M059J (cell line): ENCODE measurements around the gene PCDHA10. TPM values are rescaled to one million over a fixed set of nuclear protein-coding genes. Genes with fewer than 3 reads are reported as not detected.

ENCODE experiments used
- DNase-seq: peaks from one replicate; pipeline ENCODE4 v3.0.0-alpha.2; 2012; ENCODE audit warnings: low read depth
- total RNA-seq: library from RNA; depleted of rRNA; stranded (reverse); fragments of >200 nt; shearing (Covaris generic); gene quantifications from 2 replicates; pipeline ENCODE4 v1.2.3, GENCODE V29; 2014; rRNA removed

The PCDHA10 gene
- total RNA-seq, 1 experiment from 2014 or later, result not detected

DNA sequence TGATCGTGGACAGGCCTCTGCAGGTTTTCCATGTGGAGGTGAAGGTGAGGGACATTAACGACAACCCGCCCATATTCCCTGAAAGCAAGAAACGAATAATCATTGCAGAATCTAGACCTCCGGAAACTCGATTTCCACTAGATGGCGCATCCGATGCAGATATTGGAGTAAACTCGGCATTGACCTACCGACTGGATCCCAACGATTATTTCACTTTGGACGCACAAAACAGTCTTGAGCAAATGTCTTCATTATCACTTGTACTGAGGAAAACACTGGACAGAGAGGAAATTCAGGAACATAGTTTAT, 26.8 kb downstream of the PCDHA10 start:
- DNase-seq, result no peak

DNA sequence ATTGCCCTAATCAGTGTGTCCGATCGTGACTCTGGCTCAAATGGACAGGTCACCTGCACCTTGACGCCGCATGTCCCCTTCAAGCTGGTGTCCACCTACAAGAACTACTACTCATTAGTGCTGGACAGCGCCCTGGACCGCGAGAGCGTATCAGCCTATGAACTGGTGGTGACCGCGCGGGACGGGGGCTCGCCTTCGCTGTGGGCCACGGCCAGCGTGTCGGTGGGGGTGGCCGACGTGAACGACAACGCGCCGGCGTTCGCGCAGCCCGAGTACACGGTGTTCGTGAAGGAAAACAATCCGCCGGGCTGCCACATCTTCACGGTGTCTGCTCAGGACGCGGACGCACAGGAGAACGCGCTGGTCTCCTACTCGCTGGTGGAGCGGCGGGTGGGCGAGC, 27.7 kb downstream of the PCDHA10 start:
- DNase-seq, result no peak

GRCh38 chr5:140883927-140884697, 28.4 kb downstream of the PCDHA10 start:
- DNase-seq, result no peak

DNA sequence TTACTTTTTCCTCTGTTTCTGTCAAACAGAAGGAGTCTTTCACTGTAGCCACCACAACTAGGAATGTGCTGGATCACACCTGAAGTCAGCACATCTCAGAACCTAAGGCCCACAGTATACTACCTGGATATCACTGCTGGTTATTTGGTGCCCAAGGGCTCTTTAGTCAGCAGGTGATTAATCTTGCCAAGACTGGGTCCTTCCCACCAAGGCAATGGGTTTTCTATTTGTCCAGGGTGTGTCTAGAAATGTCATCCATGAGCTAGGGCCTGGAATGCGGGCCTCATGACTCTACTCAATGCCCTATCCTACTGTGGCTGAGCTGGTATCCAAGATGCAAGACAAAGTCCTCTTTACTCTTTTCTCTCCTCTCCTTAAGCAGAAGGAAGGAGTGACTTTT, 60.6 kb downstream of the PCDHA10 start:
- no peak for DNase-seq

Other genes with a start within 250 kb of the PCDHA10 start
- gene CD14, start 222.7 kb upstream of the PCDHA10 start, total RNA-seq, result 0.47 TPM in 1 of 2 replicates, not detected in the other
- 15.2 and 32.7 TPM in 2 replicates for gene TMCO6, start 216.4 kb upstream of the PCDHA10 start, total RNA-seq
- 87.2 and 106 TPM in 2 replicates for gene NDUFA2, start 208.3 kb upstream of the PCDHA10 start, total RNA-seq
- gene IK, start 208.1 kb upstream of the PCDHA10 start, total RNA-seq, result 96.8 and 118 TPM in 2 replicates
- 11.7 and 26.5 TPM in 2 replicates for gene WDR55, start 191.0 kb upstream of the PCDHA10 start, total RNA-seq
- gene DND1, start 182.3 kb upstream of the PCDHA10 start, total RNA-seq, result 0.44 TPM in 1 of 2 replicates, not detected in the other
- gene HARS1, start 164.5 kb upstream of the PCDHA10 start, total RNA-seq, result 36.8 and 58.1 TPM in 2 replicates
- gene HARS2, start 164.4 kb upstream of the PCDHA10 start, total RNA-seq, result 29.6 and 36.7 TPM in 2 replicates
- 68.0 and 71.3 TPM in 2 replicates for gene ZMAT2, start 155.4 kb upstream of the PCDHA10 start, total RNA-seq
- gene PCDHA1, start 69.8 kb upstream of the PCDHA10 start, total RNA-seq, result 0.05 TPM in 1 of 2 replicates, not detected in the other
- gene PCDHA2, start 61.0 kb upstream of the PCDHA10 start, total RNA-seq, result not detected in 2 replicates
- not detected in 2 replicates for gene PCDHA3, start 54.8 kb upstream of the PCDHA10 start, total RNA-seq
- not detected in 2 replicates for gene PCDHA4, start 48.8 kb upstream of the PCDHA10 start, total RNA-seq
- gene PCDHA5, start 34.3 kb upstream of the PCDHA10 start, total RNA-seq, result not detected in 2 replicates
- gene PCDHA6, start 27.9 kb upstream of the PCDHA10 start, total RNA-seq, result not detected in 2 replicates
- gene PCDHA7, start 21.6 kb upstream of the PCDHA10 start, total RNA-seq, result 0.02 TPM in 1 of 2 replicates, not detected in the other
- not detected in 2 replicates for gene PCDHA8, start 14.7 kb upstream of the PCDHA10 start, total RNA-seq
- not detected in 2 replicates for gene PCDHA9, start 7.5 kb upstream of the PCDHA10 start, total RNA-seq
- gene PCDHA11, start 13.1 kb downstream of the PCDHA10 start, total RNA-seq, result 0.07 and 0.27 TPM in 2 replicates
- not detected in 2 replicates for gene PCDHA12, start 19.4 kb downstream of the PCDHA10 start, total RNA-seq
- gene PCDHA13, start 26.2 kb downstream of the PCDHA10 start, total RNA-seq, result not detected in 2 replicates
- 0.25 and 0.34 TPM in 2 replicates for gene PCDHAC1, start 70.4 kb downstream of the PCDHA10 start, total RNA-seq
- 0.17 TPM in 1 of 2 replicates, not detected in the other for gene PCDHAC2, start 110.6 kb downstream of the PCDHA10 start, total RNA-seq
- gene PCDHB1, start 195.5 kb downstream of the PCDHA10 start, total RNA-seq, result not detected in 2 replicates
- 0.32 and 2.1 TPM in 2 replicates for gene PCDHB2, start 238.7 kb downstream of the PCDHA10 start, total RNA-seq
- 3.9 and 8.0 TPM in 2 replicates for gene PCDHB3, start 244.6 kb downstream of the PCDHA10 start, total RNA-seq